HG03108 (cell line): ENCODE measurements around the gene TBCEL.
"Not testable (repeated sequence)": the region's sequence is repeated elsewhere in the genome, so short reads cannot be mapped to it uniquely, and the experiment has no call there.

Experiments used
- ATAC-seq: cut with Tn5 transposase; IDR thresholded peaks from one replicate; pipeline ENCODE4 v1.9.1; 2021; ENCODE audit warnings: moderate library complexity; ENCODE audit not compliant: unreplicated experiment

TBCEL gene

GRCh38 chr11:121104312-121104762, 80.4 kb downstream of the TBCEL start:
- ATAC-seq, result no peak

GRCh38 chr11:121105063-121105480, 81.2 kb downstream of the TBCEL start:
- no peak for ATAC-seq

DNA sequence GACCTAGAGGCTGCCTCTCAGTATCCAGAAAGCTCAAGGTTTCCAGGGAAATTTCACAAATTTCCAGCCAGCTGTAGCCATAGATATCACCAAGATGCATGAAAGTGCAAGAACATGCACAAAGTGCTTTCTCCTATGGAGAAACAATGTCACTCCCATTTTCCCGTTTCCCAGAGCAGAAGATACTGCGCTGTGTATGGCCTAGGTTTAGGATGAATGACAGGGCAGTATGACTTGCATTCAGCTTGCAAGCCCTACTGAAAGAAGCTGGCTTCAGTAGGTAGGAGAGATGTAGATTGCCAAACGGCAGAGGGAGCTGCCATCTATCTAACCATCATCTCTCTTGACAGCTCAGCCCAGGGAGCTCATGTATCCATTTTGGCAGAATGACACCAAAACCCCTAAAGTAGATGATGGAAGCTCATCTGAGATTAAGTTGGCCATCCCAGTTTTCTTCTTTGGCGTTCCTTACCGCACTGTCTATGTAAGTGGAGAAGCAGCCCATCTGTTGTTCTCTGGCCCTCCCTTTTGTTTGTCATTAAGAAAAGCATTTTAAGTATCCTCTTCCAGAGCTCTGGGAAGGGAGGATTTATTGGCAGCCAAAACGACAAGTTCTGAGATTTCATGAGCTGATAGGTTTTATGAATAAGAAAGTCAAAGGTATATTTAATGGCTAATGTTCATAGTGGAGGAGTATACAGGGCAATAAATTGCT, 81.7 kb downstream of the TBCEL start:
- ATAC-seq, result no peak

GRCh38 chr11:121106812-121107211, 82.9 kb downstream of the TBCEL start:
- ATAC-seq, result no peak

GRCh38 chr11:121108413-121108812, 84.5 kb downstream of the TBCEL start:
- ATAC-seq, result no peak

GRCh38 chr11:121109471-121109870, 85.6 kb downstream of the TBCEL start:
- no peak for ATAC-seq

DNA sequence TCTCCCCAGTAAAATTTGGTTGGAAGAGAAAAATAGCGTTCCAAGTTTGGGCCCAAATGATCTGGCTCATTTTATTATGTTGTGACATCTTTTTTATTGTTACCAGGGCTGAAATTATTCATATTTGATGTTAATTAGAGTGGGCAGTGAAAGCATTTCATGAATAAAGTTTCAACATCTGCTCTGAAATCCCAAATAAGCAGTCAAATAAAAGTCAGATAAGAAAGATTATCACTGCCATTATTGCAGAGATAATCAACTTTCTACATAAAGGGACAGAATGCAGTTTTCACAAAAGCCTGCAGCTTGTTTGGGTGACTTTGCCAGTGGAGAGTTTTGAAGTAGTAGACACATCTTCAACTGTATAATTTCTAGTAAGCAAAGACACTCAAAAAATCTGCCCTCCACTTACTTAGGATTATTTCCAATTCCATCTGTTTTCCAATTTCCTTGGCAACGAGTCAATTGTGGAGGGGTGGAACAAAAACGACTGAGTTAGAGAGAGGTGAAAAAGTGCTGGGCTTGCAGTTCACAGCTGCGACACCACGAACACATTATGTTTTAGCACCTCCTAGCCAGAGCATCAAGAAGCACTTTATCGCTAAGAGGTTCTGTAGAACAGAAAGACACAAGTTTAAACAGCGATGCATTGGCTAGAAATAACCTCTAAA, 86.1 kb downstream of the TBCEL start:
- ATAC-seq, result no peak

DNA sequence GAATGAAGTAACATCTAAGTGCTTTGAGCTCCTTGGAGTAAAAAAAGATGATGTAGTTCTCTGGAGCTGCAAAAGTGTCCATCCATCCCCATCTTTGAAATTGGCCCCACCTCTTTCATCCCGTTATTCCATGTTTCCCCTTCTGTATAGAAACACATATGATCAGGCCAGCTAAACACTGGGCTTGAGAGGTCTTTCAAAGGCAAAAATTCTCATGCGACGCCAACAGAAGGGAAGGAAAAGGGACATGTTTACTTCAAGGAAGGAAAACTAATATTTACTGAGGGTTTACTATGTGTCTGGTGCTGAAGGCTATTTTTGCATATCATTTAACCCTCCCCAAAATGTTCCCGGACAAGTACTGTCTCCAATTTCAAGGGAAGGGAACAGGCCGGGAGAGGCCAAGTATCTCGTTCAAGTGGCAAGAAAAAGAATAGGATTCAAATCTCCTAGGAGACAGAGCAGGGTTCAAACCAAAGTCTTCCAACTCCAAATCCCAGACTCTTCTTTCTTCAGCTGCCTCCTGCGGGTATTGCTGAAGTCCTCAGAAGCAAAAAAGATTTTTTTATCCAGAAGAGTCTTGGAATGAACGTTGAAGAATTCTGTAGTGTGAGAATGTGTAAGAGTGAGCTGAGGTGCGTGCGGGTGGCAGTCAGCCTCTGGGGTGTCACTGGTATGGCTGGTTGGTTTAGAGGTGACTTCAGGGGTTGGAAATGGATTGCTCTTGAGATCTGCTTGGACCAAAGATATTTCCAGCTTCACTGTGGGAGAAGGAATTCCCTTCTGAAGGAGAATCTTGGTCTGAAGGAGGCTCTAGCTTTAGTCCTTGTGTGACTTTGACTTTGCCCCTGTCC, 87.2 kb downstream of the TBCEL start:
- no peak for ATAC-seq

DNA sequence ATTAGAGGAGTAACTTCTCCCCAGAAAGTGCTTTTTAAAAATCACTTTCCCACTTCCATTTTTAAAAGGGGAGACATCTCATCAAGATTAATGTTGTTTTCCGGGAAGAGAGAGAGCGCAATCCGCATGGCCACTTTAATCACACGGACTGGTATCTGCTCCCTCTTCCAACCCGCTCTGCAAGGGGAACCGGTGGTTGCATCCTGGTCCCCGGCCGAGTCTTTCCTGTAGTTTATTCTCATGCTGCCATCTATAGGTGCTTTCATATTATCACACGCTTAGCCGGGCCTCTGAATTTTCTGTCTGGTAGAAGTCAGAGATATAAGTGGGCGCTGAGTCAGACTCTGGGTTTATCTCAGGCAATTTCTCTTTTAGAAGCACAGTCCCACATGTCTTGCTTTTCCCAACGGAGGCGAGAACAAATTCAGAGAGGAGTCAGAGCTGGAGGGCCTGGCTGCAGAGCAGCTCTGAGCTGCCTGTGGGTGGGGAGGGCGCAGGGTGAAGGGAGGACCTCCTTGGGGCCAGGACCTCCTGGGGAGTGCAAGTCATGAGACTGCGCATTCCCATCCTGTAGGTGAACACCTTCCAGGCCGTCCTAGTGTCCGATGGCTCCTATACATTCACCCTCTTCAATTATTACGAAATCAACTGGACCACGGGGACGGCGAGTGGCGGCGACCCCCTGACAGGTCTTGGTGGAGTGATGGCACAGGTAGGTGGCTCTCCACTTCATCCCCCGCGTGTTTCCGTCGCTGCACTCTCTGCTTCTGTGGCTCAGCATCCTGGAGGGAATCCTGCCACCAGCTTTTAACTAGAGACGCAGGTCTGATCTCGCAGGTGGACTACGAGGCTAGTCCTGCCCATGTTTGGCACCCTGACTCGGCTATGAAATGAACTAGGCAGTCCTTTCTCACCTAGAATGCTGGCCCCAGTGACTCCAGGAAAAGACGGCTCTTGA, 88.9 kb downstream of the TBCEL start:
- no peak for ATAC-seq

DNA sequence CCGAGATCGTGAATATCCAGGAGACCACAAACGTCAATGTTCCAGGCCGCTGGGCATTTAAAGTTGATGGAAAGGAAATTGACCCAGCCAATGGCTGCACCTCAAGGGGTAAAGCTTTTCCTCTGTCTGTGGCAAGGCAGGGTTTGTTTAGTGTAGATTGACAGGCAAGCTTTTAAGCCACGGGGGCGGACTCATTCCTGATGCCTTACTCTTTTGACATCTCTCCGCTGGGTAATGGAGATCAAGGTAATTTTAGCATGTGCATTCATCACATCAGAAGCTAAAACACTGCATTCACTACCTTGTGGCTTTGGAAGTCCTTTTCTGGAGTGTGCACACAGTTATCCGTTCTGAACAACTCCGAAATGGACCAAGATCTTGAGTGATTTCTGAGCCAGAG, 89.7 kb downstream of the TBCEL start:
- ATAC-seq, result no peak

GRCh38 chr11:121115024-121115423, 91.1 kb downstream of the TBCEL start:
- not testable (repeated sequence) for ATAC-seq

DNA sequence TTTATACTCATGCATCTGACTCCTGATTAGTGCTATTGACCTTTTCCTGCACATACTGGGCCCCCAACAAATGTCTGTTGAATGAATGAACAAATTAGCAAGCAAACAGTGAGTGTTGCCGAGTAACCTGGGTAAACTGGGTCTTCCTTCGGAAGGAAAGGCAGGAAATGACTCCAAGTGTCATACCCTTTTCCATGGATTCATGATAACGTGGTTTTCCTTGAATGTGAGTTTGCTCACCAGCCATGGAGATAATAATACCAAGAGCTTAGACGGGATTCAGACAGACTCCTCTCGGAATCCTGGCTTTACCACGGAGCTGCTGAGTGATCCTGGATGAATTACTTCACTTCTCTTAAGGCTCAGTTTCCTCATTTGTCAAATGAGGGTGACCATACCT, 93.9 kb downstream of the TBCEL start:
- no peak for ATAC-seq

DNA sequence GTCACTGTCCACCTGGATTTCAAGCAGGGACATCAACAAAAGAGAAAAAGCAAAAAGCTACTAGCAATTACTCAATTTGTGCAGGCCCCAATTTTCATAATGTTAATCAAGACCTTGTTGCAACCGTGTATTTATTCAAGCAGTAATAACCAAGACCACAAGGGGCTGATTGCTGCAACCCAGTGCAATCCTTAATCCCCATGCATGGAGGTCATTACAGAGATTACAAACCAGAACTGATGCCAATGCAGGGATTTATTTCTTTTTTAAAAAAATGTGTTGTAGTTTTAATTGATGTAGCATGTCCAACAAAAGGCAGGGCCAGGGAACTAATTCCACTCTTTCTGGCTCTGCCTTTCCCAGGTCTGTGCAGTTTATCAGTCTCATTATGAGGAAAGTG, 95.5 kb downstream of the TBCEL start:
- ATAC-seq, result no peak

- no peak for ATAC-seq
Observed at GRCh38 chr11:121122328-121122727, 98.4 kb downstream of the TBCEL start.

- ATAC-seq, result no peak
Observed at GRCh38 chr11:121123496-121124069, 99.7 kb downstream of the TBCEL start.

DNA sequence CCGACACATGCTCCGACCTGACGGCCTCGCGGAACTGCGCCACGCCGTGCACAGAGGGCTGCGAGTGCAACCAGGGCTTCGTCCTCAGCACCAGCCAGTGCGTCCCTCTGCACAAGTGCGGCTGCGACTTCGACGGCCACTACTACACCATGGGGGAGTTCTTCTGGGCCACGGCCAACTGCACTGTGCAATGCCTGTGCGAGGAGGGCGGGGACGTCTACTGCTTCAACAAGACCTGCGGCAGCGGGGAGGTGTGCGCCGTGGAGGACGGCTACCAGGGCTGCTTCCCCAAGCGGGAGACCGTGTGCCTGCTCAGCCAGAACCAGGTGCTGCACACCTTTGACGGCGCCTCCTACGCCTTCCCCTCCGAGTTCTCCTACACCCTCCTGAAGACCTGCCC, 103.9 kb downstream of the TBCEL start:
- ATAC-seq, result no peak

DNA sequence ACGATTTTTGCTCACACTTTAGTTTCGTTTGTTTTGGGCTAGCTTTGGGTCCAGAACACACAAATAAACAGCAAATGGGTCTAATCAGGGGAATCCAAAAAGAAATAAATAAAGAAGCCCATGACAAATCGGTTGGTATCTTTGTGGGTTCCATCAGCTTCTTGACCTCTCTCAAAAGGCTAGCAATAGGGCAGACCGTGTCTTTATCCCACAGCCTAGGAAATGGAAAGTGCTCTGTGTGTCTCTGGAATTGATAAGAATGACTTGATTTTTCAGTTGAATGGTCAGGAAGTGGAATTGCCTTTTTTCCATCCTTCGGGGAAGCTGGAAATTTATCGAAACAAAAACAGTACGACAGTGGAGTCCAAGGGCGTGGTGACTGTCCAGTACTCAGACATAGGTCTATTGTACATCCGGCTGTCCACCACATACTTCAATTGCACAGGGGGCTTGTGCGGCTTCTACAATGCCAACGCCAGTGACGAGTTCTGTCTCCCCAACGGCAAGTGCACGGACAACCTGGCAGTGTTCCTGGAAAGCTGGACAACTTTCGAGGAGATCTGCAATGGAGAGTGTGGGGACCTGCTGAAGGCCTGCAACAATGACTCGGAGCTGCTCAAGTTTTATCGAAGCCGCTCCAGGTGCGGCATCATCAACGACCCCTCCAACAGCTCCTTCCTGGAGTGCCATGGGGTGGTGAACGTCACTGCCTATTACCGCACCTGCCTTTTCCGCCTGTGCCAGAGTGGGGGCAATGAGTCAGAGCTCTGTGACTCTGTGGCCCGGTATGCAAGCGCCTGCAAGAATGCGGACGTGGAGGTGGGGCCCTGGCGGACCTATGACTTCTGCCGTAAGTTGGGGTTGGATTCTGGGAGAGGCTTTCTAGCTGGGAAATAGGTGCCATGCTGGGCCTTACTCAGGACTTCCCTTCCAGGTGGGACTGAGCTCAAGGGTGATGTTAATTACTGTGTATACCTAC, 105.7 kb downstream of the TBCEL start:
- ATAC-seq, result no peak

DNA sequence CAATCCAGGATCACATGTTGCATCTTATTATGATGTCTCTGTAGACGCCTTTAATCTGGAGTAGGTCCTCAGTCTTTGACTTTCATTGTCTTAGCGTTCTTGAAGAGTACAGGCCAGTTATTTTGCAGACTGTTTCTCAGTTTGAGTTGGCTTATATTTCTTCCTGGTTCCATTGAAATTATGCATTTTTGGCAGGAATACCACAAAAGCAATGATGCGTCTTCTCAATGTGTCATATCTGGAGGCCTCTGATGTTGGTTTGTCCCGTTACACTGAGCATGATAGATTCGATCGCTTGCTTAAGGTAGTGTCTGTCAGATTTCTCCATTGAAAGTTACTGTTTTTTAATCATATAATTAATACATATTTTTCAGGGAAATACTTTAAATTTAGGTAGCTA, 107.8 kb downstream of the TBCEL start:
- no peak for ATAC-seq
